ENCODE data around the gene SLC6A17. TPM values are rescaled to one million over a fixed set of nuclear protein-coding genes. Genes with fewer than 3 reads are reported as not detected.

Gene SLC6A17
- total RNA-seq, 1 donor from 2014 or later, result 0.58 TPM

GRCh38 chr1:110218739-110219138 lies 68.4 kb downstream of the SLC6A17 start:
- no peak for DNase-seq (ENCODE audit: extremely low spot score, unreplicated experiment)
- Mint-ChIP-seq H3K4me1 (ENCODE audit: unreplicated experiment) (peaks cover 12% of the 10 kb centered on the region), H3K9me3 (no peaks in the 10 kb centered on the region), H3K36me3 (no peaks in the 10 kb centered on the region), H3K4me3 (no peak overlapping the region), H3K27ac (no peak overlapping the region), H3K27me3 (peaks cover 35% of the 10 kb centered on the region)
- no peak for TF ChIP-seq CTCF (conservative IDR thresholded peaks at IDR 0.05)

- Mint-ChIP-seq H3K36me3 (no peaks in the 10 kb centered on the region), H3K9me3 (no peaks in the 10 kb centered on the region), H3K4me1 (ENCODE audit: unreplicated experiment) (peaks cover 5% of the 10 kb centered on the region), H3K27me3 (peaks cover 20% of the 10 kb centered on the region), H3K4me3 (no peak overlapping the region), H3K27ac (no peak overlapping the region)
- no peak for DNase-seq (ENCODE audit: extremely low spot score, unreplicated experiment)
- no peak for TF ChIP-seq CTCF (conservative IDR thresholded peaks at IDR 0.05)
Observed at GRCh38 chr1:110220324-110220723, 70.0 kb downstream of the SLC6A17 start.

GRCh38 chr1:110221119-110221518 lies 70.8 kb downstream of the SLC6A17 start:
- Mint-ChIP-seq H3K9me3 (no peaks in the 10 kb centered on the region), H3K27ac (no peak overlapping the region)

GRCh38 chr1:110223127-110223526 lies 72.8 kb downstream of the SLC6A17 start:
- Mint-ChIP-seq H3K36me3 (no peaks in the 10 kb centered on the region), H3K4me1 (ENCODE audit: unreplicated experiment) (no peaks in the 10 kb centered on the region), H3K4me3 (no peak overlapping the region), H3K27ac (no peak overlapping the region), H3K9me3 (no peaks in the 10 kb centered on the region), H3K27me3 (peaks cover 11% of the 10 kb centered on the region)
- no peak for DNase-seq (ENCODE audit: extremely low spot score, unreplicated experiment)
- TF ChIP-seq CTCF (conservative IDR thresholded peaks at IDR 0.05), result no peak

More at GRCh38 chr1:110221119-110221518, 70.8 kb downstream of the SLC6A17 start:
- Mint-ChIP-seq H3K4me3 (no peak overlapping the region), H3K27me3 (peaks cover 17% of the 10 kb centered on the region), H3K36me3 (no peaks in the 10 kb centered on the region), H3K4me1 (ENCODE audit: unreplicated experiment) (no peaks in the 10 kb centered on the region)
- TF ChIP-seq CTCF (conservative IDR thresholded peaks at IDR 0.05), result no peak
- DNase-seq (ENCODE audit: extremely low spot score, unreplicated experiment), result no peak

GRCh38 chr1:110223581-110223980 lies 73.3 kb downstream of the SLC6A17 start:
- no peak for TF ChIP-seq CTCF (conservative IDR thresholded peaks at IDR 0.05)
- no peaks in the 10 kb centered on the region for H3K36me3 Mint-ChIP-seq
- no peak for DNase-seq (ENCODE audit: extremely low spot score, unreplicated experiment)

More at GRCh38 chr1:110223581-110223980, 73.3 kb downstream of the SLC6A17 start:
- no peaks in the 10 kb centered on the region for H3K9me3 Mint-ChIP-seq
- H3K27ac Mint-ChIP-seq, result no peak overlapping the region
- peaks cover 6% of the 10 kb centered on the region for H3K27me3 Mint-ChIP-seq
- H3K4me3 Mint-ChIP-seq, result no peak overlapping the region
- no peaks in the 10 kb centered on the region for H3K4me1 Mint-ChIP-seq (ENCODE audit: unreplicated experiment)
